ENCODE data around the gene SLC22A16.

DNA sequence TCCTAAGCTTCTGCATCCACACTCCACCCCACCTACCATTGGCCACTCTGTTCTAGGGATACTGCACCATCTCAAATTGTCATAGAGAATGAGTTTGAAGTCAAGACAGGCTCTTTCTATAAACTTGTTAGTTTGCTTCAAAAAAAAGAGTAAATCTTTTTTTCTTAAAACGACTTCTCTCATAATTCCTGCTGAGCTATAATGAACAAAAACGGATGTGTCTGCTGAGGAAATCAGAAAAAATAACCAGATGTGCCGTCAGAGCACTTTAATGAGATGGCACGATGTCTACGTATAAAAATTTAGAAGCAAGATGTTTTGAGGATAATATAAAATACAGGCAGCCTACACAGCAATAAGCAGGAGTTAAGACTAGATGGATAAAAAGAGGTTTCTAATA, 37.1 kb downstream of the SLC22A16 start:
- TF ChIP-seq, protein P1, sequence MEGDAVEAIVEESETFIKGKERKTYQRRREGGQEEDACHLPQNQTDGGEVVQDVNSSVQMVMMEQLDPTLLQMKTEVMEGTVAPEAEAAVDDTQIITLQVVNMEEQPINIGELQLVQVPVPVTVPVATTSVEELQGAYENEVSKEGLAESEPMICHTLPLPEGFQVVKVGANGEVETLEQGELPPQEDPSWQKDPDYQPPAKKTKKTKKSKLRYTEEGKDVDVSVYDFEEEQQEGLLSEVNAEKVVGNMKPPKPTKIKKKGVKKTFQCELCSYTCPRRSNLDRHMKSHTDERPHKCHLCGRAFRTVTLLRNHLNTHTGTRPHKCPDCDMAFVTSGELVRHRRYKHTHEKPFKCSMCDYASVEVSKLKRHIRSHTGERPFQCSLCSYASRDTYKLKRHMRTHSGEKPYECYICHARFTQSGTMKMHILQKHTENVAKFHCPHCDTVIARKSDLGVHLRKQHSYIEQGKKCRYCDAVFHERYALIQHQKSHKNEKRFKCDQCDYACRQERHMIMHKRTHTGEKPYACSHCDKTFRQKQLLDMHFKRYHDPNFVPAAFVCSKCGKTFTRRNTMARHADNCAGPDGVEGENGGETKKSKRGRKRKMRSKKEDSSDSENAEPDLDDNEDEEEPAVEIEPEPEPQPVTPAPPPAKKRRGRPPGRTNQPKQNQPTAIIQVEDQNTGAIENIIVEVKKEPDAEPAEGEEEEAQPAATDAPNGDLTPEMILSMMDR (IDR thresholded peaks at IDR 0.05), result no peak
- TF ChIP-seq POLR2A (IDR thresholded peaks at IDR 0.05) (no peak), POLR2AphosphoS5 (IDR thresholded peaks at IDR 0.05) (no peak)
